Hepatocyte (in vitro differentiated cells): ENCODE measurements around the gene SCAPER. TPM values are rescaled to one million over a fixed set of nuclear protein-coding genes. Genes with fewer than 3 reads are reported as not detected.

Experiments used
- DNase-seq: peaks from one replicate; pipeline ENCODE4 v3.0.0-alpha.2; 2016; ENCODE audit warnings: low spot score
- H2AFZ ChIP-seq: fragments of 200-600 bp; sonication (generic); 2 replicates; pipeline ENCODE4 v1.6.0; 2016; ENCODE audit warnings: antibody characterized with exemption, mild to moderate bottlenecking
- H3K27ac ChIP-seq: fragments of 200-600 bp; sonication (generic); 2 replicates; pipeline ENCODE4 v1.5.1; 2016; ENCODE audit warnings: mild to moderate bottlenecking
- H3K27me3 ChIP-seq: fragments of 200-600 bp; sonication (generic); 2 replicates; pipeline ENCODE4 v1.6.1; 2016
- H3K36me3 ChIP-seq: fragments of 200-600 bp; sonication (generic); replicated peaks from 2 replicates; pipeline ENCODE4 v1.5.1; 2016; ENCODE audit warnings: low read depth; ENCODE audit not compliant: insufficient read depth
- H3K4me1 ChIP-seq: fragments of 200-600 bp; sonication (generic); 2 replicates; pipeline ENCODE4 v1.5.1; 2016; ENCODE audit warnings: mild to moderate bottlenecking, moderate library complexity; ENCODE audit not compliant: insufficient read depth
- H3K4me2 ChIP-seq: fragments of 200-600 bp; sonication (generic); 2 replicates; pipeline ENCODE4 v1.6.0; 2016
- H3K4me3 ChIP-seq: fragments of 200-600 bp; sonication (generic); 2 replicates; pipeline ENCODE4 v1.5.1; 2016; ENCODE audit warnings: mild to moderate bottlenecking
- H3K79me2 ChIP-seq: fragments of 200-600 bp; sonication (generic); 2 replicates; pipeline ENCODE4 v1.6.0; 2017; ENCODE audit warnings: mild to moderate bottlenecking
- H3K9me2 ChIP-seq: fragments of 200-600 bp; sonication (generic); replicated peaks from 2 replicates; pipeline ENCODE4 v1.6.0; 2017; ENCODE audit warnings: mild to moderate bottlenecking; ENCODE audit not compliant: insufficient read depth
- H3K9me3 ChIP-seq: fragments of 200-600 bp; sonication (generic); 2 replicates; pipeline ENCODE4 v1.5.1; 2016; ENCODE audit warnings: low read depth, mild to moderate bottlenecking
- H4K20me1 ChIP-seq: fragments of 200-600 bp; sonication (generic); 2 replicates; pipeline ENCODE4 v1.6.0; 2016; ENCODE audit warnings: mild to moderate bottlenecking; ENCODE audit not compliant: insufficient read depth, poor library complexity, severe bottlenecking
- EZH2 ChIP-seq: fragments of 200-600 bp; sonication (generic); IDR thresholded peaks from 2 replicates; pipeline ENCODE4 v1.6.1; 2016; ENCODE audit warnings: antibody characterized with exemption, mild to moderate bottlenecking, borderline replicate concordance
- EZH2phosphoT487 ChIP-seq: fragments of 200-600 bp; sonication (generic); IDR thresholded peaks from one replicate; pipeline ENCODE4 v1.6.1; 2018; ENCODE audit warnings: antibody characterized with exemption, mild to moderate bottlenecking, low read depth, moderate library complexity; ENCODE audit not compliant: unreplicated experiment, severe bottlenecking
- whole genome bisulfite sequencing: methylation state at CpG from one replicate; pipeline ENCODE4 v1.1.6; 2016; ENCODE audit warnings: low lambda C conversion rate; ENCODE audit errors: missing lambda C conversion rate; 5-methylcytosine and 5-hydroxymethylcytosine counted together
- polyA plus RNA-seq: library from polyadenylated mRNA; unstranded; fragments of >200 nt; fragmentation: Nextera tagmentation; extraction: Ambion mirVana; gene quantifications from 2 replicates; pipeline ENCODE4 v1.2.1, GENCODE V29; 2016
- total RNA-seq: library from RNA; depleted of rRNA; stranded (reverse); fragments of >200 nt; gene quantifications from 2 replicates; pipeline ENCODE4 v1.2.3, GENCODE V29; 2014
- TF ChIP-seq, protein P1 (sequence below): fragments of 200-600 bp; sonication (generic); IDR thresholded peaks from 2 replicates; pipeline ENCODE4 v1.5.1; 2016; ENCODE audit warnings: antibody characterized with exemption, mild to moderate bottlenecking; ENCODE audit not compliant: poor library complexity

SCAPER gene
- total and polyA plus RNA-seq, 2 experiments from 2014 or later: 20.8 to 27.4 TPM

DNA sequence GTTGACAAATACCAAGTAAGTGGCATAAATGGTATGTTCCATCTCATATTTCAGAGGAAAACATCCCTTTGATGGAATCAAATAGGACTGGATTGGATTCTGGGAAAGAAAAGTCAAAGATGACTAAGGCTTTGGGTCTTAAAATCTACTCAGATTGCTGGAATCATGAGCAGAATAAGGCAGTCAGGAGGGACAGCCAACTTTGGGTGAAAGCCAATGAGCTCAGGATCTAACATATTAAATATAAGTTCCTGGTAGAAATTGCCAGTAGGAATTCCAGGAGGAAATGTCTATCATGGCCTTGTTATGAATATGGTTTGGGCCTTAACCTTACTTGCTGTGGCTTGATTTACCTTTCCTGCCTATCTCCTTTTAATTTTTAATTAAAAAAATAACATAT, 513.3 kb downstream of the SCAPER start:
- H3K9me2 ChIP-seq: no peaks in the 10 kb centered on the region
- no peaks in the 10 kb centered on the region for H3K4me1 ChIP-seq
- H3K9me3 ChIP-seq: no peaks in the 10 kb centered on the region
- no peak overlapping the region for H3K4me3 ChIP-seq
- H3K79me2 ChIP-seq: no peaks in the 10 kb centered on the region
- DNase-seq: no peak
- no peaks in the 10 kb centered on the region for H4K20me1 ChIP-seq
- no peaks in the 10 kb centered on the region for H3K36me3 ChIP-seq
- TF ChIP-seq, protein P1, sequence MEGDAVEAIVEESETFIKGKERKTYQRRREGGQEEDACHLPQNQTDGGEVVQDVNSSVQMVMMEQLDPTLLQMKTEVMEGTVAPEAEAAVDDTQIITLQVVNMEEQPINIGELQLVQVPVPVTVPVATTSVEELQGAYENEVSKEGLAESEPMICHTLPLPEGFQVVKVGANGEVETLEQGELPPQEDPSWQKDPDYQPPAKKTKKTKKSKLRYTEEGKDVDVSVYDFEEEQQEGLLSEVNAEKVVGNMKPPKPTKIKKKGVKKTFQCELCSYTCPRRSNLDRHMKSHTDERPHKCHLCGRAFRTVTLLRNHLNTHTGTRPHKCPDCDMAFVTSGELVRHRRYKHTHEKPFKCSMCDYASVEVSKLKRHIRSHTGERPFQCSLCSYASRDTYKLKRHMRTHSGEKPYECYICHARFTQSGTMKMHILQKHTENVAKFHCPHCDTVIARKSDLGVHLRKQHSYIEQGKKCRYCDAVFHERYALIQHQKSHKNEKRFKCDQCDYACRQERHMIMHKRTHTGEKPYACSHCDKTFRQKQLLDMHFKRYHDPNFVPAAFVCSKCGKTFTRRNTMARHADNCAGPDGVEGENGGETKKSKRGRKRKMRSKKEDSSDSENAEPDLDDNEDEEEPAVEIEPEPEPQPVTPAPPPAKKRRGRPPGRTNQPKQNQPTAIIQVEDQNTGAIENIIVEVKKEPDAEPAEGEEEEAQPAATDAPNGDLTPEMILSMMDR: no peak
- TF ChIP-seq EZH2phosphoT487: no peak
- TF ChIP-seq EZH2: no peak
- H3K4me2 ChIP-seq: no peak overlapping the region
- no peak overlapping the region for H3K27ac ChIP-seq
- H2AFZ ChIP-seq: no peak overlapping the region
- H3K27me3 ChIP-seq: no peaks in the 10 kb centered on the region

DNA sequence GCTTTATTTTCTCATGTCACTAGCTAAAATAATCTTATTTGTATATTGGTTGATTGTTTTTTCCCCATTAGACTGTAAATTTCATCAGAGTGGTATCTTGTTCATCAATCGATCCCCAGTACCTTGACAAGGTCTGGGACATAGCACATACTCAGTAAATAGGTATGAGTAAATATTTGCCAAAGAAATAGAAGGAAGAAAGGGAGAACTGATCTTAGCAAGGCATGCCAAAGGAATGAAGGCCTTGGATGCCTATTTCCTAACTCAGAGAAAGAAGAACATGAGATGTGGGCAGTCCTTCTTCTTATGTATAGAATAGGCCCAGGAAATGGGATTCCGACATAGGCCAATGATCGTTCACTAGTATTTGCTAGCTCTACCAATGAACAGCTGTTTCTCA, 513.8 kb downstream of the SCAPER start:
- Histone ChIP-seq H3K4me1 (no peaks in the 10 kb centered on the region), H2AFZ (no peak overlapping the region), H3K4me2 (no peak overlapping the region), H3K4me3 (no peak overlapping the region), H3K36me3 (no peaks in the 10 kb centered on the region), H3K27ac (no peak overlapping the region), H4K20me1 (no peaks in the 10 kb centered on the region), H3K79me2 (no peaks in the 10 kb centered on the region), H3K27me3 (no peaks in the 10 kb centered on the region), H3K9me2 (no peaks in the 10 kb centered on the region), H3K9me3 (no peaks in the 10 kb centered on the region)
- 85% methylated on average over 3 of the region's 3 CpGs for WGBS
- no peak for TF ChIP-seq EZH2
- TF ChIP-seq, protein P1: no peak
- TF ChIP-seq EZH2phosphoT487: no peak
- no peak for DNase-seq

DNA sequence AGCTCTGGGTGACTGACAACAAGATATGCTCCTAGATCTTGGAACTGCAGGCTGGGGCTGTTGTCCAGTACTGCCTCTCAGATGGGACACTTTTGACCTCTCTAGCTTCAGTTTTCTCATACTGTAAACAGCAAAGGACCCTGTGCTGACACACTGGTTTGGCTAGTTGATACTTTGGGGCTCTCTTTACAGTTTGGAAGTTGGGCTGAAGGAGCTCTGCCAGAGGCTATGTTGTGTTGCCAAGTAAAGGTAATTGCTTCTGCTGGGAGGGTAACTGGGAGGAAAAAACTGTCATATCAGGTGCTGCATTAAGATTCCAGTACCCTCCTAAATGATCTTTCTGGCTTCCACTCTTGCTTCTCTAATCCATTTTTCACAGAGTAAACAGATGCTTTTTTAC, 514.6 kb downstream of the SCAPER start:
- H3K27me3 ChIP-seq: no peaks in the 10 kb centered on the region
- DNase-seq: no peak
- no peak overlapping the region for H3K27ac ChIP-seq
- no peak overlapping the region for H2AFZ ChIP-seq
- no peaks in the 10 kb centered on the region for H3K9me2 ChIP-seq
- H3K4me1 ChIP-seq: no peaks in the 10 kb centered on the region
- no peak overlapping the region for H3K4me2 ChIP-seq
- TF ChIP-seq EZH2: no peak
- TF ChIP-seq, protein P1: no peak
- no peak for TF ChIP-seq EZH2phosphoT487
- no peak overlapping the region for H3K4me3 ChIP-seq
- no peaks in the 10 kb centered on the region for H3K79me2 ChIP-seq
- H3K9me3 ChIP-seq: no peaks in the 10 kb centered on the region
- no peaks in the 10 kb centered on the region for H3K36me3 ChIP-seq
- no peaks in the 10 kb centered on the region for H4K20me1 ChIP-seq

DNA sequence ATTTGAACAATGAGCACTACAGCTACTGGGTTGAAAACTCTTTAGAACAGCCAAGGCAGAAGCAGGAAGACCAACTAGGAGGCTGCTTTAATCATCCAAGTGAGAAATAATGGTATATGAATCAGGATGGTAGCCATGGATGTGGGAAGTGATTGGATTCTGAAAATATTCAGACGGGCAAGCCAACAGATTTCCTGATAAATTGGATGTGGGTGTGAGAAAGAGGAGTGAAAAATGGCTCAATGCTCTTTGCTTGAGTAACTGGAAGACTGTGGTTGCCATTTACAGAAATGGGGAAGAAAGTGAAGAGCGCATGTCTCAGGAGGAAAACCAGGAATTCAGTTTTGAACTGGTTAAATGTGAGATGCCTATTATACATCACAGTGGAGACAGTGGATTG, 518.2 kb downstream of the SCAPER start:
- no peaks in the 10 kb centered on the region for H3K36me3 ChIP-seq
- no peak for TF ChIP-seq EZH2
- TF ChIP-seq, protein P1: no peak
- TF ChIP-seq EZH2phosphoT487: no peak
- H2AFZ ChIP-seq: no peak overlapping the region
- H3K4me3 ChIP-seq: no peak overlapping the region
- no peaks in the 10 kb centered on the region for H3K27me3 ChIP-seq
- H3K9me2 ChIP-seq: no peaks in the 10 kb centered on the region
- no peaks in the 10 kb centered on the region for H3K79me2 ChIP-seq
- no peaks in the 10 kb centered on the region for H3K4me1 ChIP-seq
- WGBS: 100% methylated on average over 2 of the region's 2 CpGs
- no peak overlapping the region for H3K4me2 ChIP-seq
- H3K27ac ChIP-seq: no peak overlapping the region
- no peaks in the 10 kb centered on the region for H3K9me3 ChIP-seq
- no peak for DNase-seq
- H4K20me1 ChIP-seq: no peaks in the 10 kb centered on the region
